NCI-H2171 treated with DMSO at 0.1 percent for 48 hours (cell line): Measurements from ENCODE around the gene DUSP23.

Source experiments
- DNase-seq: peaks from one replicate; lab custom pipeline; 2025; lab: John Stamatoyannopoulos, UW

Gene DUSP23

GRCh38 chr1:159780583-159781582, at the start of gene DUSP23:
Gene DUSP23, plus strand, starts transcription at chr1:159780962. Its CDS starts 139 bp downstream, at chr1:159781101.
- peak; percentile 98 for DNase-seq

DNA sequence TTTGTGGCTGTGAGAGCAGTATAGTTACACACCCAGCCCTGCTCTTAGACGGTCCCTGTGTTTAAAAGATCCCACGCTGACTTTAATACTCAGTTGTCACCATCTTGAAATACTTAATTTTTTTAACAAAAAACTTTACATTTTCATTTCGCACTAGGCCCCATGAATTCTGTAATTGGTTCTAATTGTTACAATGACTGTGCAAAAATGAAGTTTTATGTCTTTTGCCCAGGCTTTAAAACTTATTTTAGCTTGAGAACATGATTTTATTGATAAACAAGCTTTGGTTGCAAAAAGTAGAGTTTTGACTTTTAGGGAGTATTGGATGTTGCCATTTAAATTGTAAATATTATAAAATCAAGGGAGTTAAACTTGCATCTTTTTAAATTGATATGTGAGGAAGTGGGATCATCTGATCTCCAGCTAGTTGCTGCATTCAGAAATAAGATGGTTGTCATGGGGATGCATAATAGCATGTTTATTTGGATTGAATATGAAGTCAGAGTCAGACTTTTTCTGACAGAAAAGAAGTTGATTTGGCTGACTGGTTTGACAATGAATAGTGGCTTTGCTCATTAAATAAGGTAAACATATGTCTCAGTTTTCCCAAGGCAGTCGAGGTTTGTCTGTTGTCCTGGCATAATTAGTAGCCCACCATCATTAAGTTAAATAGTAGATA, 43.4 kb upstream of the DUSP23 start:
- no peak for DNase-seq

DNA sequence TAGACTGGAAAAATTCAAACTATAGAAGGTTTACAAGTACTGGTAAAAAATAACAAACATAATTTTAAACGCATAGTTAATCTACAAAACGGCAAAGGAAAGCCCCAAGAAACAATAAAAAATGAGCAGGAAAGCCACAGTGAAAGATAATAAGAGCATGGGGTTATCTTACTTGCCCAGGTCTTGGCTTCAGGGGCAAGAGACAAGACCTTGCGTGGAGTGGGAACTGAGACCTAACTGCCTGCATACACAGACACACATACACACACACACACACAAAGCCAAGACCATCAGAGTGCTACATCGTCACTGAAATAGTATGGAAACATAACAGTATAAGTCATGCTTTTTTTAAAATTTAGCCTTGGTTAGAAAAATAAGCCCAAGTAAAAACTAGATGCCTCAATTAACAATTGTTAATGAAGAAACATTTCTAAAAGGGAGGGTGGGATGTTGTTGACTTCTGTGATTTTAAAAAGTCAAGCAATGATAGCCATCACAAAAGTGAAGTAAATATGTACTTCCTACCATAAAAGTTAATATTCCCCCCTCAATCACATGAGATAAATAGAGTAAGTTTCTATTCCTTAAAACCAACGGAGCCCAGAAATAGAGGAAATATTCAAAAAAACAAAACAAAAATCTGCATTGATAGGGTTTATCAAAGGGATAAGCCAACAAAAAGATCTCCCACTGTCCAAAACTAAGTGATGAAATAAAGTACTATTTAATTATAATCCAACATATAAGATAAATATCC, 36.9 kb upstream of the DUSP23 start:
- no peak for DNase-seq

DNA sequence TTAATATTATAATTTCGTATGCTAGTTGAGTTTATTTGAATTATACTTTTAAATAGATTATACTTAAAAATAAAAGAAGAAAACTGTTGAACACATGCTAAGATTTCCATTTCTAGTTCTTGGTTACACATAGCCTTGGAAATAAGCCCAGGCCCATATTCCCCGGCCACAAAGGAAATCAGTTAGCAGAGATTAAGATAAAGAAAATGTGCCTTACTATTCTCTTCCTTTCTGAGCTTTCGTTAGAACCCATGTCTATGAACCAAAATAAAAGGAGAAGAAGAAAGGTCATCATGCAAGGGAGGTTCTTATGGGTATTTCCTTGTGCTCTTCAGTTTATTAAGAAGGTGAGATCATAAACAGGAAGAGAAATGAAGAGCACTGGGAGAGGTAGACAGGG, 34.1 kb upstream of the DUSP23 start:
- no peak for DNase-seq

- no peak for DNase-seq
These were observed 32.4 kb upstream of the DUSP23 start for GRCh38 chr1:159748370-159748769.

DNA sequence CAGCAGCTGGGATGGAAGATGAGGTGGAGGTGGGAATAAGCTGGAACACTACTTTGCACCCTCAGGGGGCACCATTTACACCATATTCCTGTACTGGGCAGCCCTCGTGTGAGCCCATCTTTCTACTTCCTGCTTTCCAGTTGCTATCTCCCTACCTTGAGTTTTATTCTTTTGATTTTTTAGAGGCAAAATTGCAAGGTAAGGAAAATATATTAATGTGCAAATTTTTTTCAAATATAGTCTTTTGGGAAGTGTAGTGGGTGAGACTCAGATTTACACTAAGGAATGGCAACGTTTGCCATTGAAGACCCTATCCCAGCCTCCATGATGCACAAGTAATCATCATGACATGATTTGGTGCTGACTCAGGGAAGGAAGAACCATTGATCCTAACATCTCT, 31.1 kb upstream of the DUSP23 start:
- no peak for DNase-seq

GRCh38 chr1:159750621-159751020, 30.1 kb upstream of the DUSP23 start:
- DNase-seq, result no peak

DNA sequence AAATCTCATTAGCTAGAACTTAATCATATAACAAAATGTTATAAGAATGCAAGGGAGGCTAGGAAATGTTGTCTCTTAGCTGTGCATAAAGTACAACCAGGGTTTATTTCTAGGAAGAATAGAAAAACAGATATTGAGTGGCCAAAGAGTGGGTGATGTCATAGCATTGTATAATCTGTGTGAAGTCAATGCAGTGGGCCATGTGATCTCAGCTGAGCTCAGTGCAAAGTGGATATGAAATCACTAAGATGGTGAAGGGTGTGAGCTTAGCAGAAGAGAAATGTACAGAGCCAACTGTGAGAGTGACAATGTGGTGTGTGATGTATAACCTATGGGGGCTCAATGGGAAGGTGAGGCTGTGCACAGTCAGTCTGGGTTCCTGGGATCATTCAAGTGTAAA, 29.7 kb upstream of the DUSP23 start:
- no peak for DNase-seq

GRCh38 chr1:159752135-159752580, 28.6 kb upstream of the DUSP23 start:
- DNase-seq, result no peak

GRCh38 chr1:159753386-159753785, 27.4 kb upstream of the DUSP23 start:
- no peak for DNase-seq

DNA sequence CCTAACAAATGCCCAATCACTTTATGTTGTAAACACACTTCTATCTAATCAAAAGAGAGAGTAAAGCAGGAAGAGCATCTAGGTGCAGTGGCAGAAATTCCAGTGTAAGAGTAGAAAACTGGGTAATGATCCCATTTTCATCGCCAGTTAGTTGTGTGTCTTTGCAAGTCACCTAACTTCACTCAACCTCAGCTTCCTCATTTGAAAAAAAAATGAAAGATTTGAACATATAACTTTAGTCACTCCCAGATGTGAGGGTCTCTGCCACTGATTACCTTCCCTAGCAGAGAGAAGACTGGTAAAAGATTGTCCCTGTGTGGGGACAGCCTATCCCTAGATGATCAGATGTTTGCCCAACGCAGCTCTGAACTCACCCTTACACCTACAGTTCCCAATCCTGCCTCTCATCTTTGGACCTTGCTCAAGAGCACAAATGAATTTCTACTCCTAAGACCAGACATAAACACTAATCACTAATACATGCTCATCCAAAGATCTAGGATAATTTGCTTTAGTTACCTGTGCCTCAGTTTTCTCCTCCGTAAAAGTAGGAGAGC, 25.2 kb upstream of the DUSP23 start:
- DNase-seq, result no peak

DNA sequence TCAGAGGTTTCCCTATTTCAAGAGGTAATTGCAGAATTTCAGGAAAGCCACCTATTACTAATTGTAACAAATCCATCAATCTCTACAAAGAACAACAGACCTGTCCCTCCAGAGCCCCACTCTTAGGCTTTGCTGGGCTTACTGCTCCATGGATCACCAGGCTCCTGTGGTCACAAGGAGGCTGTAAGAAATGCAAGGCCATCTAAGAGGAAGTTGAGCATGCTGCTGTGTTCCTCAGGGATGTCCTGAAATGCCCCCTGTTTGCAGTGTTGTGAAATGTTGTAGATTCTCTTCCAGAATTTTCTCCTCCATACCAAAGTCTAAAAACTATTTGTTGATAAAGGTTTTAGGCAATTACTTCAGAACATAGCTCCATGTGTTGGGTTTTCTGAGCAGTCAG, 24.4 kb upstream of the DUSP23 start:
- DNase-seq, result no peak

DNA sequence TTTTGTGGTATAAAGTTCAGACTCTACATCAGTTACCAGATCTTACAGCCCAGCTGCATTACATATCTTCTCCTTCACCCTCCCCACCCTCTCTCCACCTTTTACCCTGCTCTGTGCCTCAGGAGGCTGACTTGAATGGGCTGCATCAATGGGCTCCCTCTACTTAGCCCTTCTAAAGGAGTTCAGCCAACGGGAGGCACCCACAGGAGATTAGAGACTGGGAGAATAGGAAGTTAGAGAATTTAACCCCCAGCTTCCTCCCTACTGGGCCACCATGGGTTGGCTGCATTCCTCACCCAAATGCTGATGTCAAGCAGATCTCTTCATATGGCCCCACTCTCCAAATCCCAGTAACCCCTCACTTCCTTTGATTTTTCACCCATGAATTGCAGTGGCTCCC, 17.1 kb upstream of the DUSP23 start:
- DNase-seq, result no peak

DNA sequence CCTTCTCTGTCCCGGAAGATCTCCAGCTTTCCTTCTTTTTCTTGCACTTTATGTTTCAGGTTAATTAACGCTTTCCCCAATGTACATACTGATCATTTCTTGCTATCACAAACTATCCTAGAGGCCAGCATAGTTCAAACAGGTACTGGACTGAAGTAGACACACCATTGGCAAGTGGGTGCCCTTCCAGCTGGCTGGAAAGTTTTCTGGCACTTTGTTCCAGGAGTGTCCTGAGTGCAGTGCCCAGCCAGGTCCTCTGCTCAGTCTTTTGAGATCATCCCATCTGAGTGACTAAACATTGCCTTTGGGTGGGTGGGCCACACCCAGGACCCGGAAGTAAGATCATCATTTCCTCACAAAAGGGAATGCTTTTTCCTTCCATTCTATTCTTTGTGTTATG, 15.0 kb upstream of the DUSP23 start:
- no peak for DNase-seq

DNA sequence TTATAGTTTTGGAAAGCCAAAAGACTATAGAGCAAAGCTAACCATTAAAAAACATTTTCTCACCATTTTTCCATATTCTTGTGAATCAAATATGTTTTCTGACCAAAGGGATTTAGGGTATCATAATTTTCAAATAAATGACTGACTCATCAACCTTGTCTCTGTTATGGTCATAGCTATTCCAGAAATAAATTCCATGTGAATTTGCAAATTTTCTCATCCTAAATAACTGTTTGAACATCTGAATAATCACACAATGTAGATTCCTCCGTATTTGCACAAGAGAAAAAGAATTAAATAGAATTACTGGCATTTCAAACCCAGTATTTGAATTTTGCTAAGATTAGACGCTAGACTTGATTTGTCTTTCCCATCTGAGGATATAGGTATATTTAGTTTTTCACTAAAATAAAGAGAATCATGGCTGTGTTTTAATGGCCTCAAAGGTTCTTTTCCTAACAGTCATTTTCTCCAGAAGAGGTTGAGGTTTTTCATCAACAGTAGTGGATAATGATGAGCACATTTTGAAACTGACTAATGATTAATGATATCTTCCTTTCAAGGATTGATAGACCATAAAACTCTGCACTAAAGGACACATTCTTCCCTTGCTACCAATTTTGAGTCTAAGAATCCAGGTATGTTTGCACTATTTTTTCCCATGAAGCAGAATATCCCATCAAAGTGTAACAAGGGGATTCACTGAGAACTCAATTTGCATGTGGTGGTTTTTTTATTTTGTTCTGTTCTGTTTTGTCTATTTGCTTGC, 9.5 kb upstream of the DUSP23 start:
- DNase-seq, result no peak

- no peak for DNase-seq
These were observed 6.3 kb upstream of the DUSP23 start for GRCh38 chr1:159774465-159774864.

GRCh38 chr1:159775716-159776115, 5.0 kb upstream of the DUSP23 start:
- no peak for DNase-seq

GRCh38 chr1:159778266-159778665, 2.5 kb upstream of the DUSP23 start:
- no peak for DNase-seq

- no peak for DNase-seq
These were observed 1.3 kb upstream of the DUSP23 start for GRCh38 chr1:159779403-159779851.

GRCh38 chr1:159781992-159782391, 1.2 kb downstream of the DUSP23 start:
- no peak for DNase-seq

GRCh38 chr1:159783724-159784123, 3.0 kb downstream of the DUSP23 start:
- DNase-seq, result no peak
